ENCODE data around the gene AHCTF1.
A peak's percentile ranks its signal among the peaks of the same experiment; 100 is the strongest.

Gene AHCTF1, protein sequence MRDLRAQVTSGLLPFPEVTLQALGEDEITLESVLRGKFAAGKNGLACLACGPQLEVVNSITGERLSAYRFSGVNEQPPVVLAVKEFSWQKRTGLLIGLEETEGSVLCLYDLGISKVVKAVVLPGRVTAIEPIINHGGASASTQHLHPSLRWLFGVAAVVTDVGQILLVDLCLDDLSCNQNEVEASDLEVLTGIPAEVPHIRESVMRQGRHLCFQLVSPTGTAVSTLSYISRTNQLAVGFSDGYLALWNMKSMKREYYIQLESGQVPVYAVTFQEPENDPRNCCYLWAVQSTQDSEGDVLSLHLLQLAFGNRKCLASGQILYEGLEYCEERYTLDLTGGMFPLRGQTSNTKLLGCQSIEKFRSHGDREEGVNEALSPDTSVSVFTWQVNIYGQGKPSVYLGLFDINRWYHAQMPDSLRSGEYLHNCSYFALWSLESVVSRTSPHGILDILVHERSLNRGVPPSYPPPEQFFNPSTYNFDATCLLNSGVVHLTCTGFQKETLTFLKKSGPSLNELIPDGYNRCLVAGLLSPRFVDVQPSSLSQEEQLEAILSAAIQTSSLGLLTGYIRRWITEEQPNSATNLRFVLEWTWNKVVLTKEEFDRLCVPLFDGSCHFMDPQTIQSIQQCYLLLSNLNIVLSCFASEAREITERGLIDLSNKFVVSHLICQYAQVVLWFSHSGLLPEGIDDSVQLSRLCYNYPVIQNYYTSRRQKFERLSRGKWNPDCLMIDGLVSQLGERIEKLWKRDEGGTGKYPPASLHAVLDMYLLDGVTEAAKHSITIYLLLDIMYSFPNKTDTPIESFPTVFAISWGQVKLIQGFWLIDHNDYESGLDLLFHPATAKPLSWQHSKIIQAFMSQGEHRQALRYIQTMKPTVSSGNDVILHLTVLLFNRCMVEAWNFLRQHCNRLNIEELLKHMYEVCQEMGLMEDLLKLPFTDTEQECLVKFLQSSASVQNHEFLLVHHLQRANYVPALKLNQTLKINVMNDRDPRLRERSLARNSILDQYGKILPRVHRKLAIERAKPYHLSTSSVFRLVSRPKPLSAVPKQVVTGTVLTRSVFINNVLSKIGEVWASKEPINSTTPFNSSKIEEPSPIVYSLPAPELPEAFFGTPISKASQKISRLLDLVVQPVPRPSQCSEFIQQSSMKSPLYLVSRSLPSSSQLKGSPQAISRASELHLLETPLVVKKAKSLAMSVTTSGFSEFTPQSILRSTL (N-terminal part only)

DNA sequence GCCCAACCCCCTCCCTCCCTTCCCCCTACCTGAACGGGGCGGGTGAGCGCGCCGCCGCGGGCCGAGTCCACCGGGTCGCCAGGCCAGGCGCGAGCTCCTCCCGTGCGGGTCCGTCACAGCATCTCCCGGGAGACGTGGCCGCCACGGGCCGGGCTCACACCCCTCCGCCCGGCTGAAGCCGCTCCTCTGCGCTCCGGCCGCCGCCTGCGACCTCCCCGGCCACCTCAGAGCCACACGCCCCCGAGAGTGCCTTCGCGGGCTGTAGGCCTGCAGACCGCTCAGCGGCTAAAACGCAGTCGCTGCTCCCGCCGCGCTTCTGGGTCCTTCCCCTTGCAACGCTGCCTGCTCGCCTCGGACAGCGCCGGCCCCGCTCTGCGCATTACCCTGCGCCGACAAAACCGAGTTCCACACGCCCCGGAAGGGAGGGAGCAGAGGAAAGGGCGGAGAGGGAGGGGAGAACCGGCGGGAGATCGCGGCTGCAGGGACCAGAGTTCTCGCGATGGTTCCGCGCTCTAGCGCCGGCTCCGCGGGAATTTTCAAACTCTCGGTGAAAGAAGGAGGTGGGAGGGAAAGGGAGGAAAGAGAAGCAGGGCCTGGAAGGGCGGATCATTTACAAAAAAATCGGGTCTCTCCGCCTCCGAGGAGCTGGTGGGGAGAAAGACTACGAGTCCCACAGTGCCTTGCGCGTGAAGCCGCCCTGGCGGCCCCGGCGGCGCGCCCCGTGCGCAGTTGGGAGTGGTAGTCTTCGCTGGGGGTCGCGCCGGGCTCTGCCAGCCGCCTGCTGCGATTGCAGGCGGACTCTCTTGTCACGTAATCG, at the start of gene AHCTF1:
TSS of gene AHCTF1 (minus strand) at position 400 of the 817 bp plus-strand sequence. CDS start 13,578 bp downstream, outside the sequence.
- DNase-seq: peak; percentile 99

DNA sequence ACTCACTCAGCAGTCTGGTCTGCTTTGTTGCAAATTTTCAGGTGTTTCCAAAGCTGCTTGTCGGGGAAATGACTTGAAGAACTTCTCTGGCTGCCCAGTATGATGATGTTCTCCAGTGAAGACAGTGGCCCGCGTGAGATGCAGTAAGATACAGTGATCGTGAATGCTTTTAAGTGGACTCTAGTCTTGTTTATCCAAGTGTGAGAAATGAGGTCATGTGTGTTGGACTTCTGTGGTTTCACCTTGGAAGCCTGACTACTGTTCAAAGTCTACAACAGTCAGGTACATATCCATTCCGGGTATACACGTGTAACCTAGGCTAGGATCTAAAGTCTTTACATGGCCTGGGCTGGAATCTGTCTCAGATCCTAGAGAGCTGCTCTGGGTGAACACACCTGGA, 47.0 kb upstream of the AHCTF1 start:
- no peak for DNase-seq

DNA sequence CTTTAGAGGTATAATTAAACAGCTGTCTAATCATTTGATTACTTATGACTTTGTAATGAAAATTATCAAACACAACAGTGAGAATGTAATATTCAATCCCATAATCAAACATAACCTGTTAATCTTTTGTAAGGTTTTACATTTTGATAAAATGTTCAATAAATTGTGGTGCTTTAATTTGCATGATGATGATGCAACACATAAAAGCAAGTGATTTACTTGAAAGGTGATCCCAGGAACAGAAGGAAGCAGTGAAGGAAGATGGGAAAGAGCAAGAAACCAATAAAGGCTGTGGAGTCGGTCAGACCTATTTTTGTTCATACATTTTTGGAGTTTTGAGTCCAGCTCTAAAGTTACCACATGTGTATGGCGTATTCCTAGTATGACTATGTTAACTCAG, 46.5 kb upstream of the AHCTF1 start:
- no peak for DNase-seq

DNA sequence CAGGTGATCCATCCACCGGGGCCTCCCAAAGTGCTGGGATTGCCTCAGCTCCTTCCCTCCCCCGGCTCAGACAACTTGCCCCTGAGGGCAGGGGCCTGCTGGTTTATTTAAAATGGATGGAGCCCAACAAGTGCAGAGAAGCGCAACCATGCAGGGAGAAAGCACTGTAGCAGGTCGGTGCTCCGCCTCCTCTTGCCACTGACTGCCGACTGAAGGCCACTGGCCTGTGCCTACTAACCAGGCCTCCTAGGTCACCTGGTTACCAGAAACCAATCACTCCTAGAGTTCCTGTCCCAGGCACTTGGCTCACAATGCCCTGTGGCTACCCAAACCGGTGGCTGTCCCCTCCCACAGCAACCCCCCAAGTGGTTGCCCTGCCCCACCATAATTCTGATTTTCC, 40.2 kb upstream of the AHCTF1 start:
- no peak for DNase-seq

DNA sequence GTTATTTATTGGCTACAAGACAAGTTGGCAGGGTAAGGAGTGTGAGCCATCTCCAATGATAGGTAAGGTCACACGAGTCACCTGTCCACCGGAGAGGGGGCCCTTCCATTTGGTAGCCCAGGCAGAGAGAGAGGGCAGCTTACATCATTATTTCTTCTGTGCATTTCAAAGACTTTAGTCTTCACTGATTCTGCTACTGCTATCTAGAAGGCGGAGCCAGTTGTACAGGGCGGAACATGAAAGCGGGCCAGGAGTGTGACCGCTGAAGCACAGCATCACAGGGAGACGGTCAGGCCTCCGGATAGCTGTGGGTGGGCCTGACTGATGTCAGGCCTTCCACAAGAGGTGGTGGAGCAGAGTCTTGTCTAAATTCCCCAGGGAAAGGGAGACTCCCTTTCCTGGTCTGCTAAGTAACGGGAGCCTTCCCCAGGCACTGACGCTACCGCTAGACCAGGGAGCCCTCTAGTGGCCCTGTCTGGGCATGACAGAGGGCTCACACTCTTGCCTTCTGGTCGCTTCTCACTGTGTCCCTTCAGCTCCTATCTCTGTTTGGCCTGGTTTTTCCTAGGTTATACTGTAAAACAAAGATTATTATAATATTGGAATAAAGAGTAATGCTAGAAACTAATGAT, 39.5 kb upstream of the AHCTF1 start:
- DNase-seq: no peak

DNA sequence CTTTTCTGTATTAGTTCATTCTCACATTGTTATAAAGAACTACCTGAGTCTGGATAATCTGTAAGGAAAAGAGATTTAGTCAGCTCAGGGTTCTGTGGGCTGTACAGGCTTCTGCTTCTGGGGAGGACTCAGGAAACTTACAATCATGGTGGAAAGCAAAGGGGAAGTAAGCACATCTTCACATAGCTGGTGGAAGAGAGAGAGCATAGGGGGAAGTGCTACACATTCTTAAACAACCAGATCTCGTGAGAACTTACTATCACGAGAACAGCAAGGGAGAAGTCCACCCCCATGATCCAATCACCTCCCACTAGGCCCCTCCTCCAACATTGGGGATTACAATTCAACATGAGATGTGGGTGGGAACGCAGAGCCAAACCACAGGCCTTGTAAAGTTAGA, 37.9 kb upstream of the AHCTF1 start:
- no peak for DNase-seq

DNA sequence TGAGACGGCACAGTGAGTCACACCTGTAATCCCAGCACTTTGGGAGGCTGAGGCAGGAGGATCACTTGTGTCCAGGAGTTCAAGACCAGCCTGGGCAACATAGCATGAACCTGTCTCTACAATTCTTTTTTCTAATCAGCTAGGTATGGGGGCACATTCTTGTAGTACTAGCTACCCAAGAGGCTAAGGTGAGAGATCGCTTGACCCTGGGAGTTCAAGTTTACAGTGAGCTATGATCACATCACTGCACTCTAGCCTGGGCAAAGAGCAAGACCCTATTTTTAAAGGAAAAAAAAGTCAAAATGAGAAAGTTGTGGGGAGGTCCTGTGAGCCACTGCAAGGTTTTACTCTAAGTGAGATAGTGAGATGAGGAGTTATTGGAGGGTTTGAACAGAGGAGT, 34.8 kb upstream of the AHCTF1 start:
- no peak for DNase-seq

DNA sequence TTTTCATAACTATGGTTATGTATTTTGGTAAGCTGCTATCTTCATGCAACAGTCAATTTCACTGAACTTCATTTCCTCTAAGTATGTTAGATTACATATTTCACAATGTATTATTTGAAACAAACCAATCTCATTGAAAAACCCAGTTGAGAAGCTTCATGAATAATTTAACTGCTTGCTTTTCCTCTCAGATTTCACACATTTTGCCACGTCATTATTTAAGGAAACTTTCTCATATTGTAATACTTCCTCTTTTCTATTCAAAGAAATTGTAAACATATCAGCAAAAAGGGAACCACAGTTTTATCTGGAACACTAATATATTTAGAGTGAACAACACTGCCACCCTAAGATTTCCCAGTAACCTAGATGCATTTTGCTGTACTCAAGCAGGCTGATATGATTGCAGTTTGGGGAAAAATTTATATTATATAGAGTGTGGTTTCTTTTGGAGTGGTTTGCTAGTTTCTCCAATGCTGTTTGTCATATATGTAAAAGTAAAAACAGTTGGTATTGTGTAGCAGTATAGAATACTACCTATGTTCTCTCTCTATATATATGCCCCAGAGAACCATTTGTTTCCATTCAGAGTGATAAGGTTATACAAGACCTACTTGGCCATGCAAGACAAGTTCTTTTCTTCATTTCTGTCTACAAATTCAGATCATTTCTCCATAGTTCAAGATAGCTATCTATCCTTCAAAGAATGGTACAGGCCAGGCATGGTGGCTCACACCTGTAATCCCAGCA, 28.4 kb upstream of the AHCTF1 start:
- DNase-seq: no peak

DNA sequence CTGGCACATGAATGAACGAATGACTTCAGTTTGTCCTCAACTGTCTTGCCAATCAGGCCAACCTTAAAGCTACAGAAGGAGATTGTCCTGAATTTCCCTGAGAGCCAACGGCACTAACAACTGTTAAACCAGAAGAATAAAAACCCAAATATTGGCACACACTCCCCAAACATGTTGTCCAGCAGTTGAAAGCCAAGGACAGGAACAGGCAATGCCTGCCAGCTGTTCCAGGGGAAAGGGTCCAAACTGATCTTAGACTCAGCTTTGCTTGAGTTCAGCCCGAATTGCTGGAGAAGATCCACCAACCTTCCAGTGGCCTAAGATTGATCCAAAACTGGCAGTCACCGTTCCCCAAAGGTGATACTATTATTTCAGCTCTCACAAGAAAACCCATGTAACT, 22.4 kb upstream of the AHCTF1 start:
- DNase-seq: no peak

DNA sequence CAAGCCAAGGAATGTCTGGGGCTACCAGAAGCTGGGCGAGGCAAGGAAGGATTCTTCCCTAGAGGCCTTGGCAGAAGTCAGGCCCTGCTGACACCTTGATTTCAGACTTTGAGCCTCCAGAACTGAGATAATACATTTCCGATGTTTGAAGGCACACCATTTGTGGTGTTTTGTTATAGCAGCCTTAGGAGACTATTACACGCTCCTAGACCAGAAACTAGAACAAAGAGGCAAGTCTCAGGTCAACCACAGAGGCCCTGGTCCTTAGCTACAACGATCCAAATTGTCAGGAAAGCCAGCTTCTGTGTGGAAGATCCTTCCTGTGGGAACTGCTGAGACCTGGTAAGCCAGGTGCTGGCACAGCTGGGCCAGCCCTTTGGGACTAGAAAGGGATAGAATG, 19.7 kb upstream of the AHCTF1 start:
- no peak for DNase-seq

DNA sequence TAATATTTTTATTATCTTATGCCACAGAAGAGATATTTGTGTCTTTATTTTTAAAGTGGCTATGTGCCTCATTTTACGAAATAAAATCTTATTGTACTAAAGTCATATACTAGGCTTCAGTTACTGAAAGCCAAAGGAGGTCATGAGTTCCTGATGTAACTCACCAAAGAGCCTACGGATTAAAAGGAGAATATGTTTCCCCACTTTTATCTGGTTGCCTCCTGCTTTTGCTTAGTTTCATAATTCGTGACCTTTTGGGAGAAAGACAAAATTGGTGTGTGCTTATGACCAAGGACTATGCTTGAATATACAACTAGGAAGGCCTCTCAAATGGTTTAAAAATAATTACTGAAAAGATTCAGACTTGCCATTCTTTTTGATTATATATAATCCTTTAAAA, 18.2 kb upstream of the AHCTF1 start:
- no peak for DNase-seq

DNA sequence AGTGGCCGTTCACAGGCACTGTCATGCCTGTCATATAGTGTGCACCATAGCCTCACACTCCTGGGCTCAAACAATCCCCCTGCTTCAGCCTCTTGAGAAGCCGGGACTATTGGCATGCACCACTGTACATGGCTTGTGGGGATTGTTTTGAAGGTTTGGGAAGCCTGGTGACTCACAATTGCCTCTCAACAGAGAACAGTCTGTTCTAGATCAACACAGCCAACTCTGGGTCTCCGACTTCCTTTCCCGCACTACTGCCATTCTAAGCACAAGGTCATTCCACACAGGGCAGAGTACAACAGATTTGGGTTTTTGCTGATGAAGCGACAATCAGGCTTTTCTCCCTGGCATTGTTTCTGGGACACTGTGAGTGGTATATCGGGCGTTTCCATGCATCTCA, 15.5 kb upstream of the AHCTF1 start:
- no peak for DNase-seq

DNA sequence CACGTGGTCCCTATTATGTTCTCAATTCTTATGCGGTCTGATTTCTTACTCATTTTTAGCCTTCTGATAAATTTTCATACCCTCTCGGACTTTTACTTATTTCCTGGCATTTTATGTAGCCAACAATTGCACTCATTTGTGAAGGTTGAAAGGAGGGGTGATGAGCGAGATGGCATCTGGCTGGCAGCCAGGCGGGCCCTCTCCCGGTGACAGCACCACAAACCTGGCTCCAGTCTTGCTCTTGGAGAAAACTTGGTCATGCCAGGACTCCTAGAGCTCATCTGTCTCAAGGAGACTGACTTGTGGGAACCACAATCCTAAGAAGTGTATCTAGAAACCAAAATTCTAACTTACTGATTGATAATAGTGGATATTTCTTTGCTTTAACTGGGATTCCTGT, 14.6 kb upstream of the AHCTF1 start:
- no peak for DNase-seq

DNA sequence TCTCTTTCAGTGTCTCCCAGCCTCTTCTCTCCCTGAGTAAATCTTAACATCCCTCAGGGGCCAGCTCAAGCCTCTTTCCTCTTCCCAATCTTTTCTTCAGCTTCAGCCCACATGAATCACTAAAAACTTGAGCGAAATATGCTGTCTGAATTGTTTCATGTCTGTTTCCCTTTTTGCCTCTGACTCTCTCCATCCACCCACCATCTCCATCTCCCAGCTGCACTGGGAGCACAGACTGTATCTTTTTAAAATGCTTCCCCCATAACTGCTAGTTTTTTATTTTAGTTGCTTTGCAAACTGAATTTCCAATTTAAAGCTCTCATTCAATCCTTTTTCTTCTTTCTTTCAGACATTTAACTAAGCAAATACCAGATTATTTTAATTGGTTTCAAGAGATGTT, 3.0 kb upstream of the AHCTF1 start:
- no peak for DNase-seq

DNA sequence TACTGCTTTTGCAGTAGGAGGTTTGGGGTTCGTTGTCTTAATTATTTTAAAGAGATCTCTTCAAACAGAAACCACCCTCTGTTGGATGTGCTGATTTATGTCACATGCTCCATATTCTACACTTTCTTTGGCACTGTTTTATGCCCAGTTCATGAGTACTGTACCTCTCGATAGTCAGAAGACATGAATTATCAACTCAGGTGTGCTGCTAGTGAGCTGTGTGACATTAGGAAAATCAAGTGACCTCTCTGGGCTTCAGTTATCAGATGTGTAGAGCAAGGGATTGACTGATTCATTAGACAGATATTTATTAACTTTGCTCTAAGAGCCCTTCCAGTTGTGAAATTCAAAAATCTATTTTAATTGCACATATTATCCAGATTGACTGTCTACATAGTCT, 2.1 kb upstream of the AHCTF1 start:
- DNase-seq: no peak

DNA sequence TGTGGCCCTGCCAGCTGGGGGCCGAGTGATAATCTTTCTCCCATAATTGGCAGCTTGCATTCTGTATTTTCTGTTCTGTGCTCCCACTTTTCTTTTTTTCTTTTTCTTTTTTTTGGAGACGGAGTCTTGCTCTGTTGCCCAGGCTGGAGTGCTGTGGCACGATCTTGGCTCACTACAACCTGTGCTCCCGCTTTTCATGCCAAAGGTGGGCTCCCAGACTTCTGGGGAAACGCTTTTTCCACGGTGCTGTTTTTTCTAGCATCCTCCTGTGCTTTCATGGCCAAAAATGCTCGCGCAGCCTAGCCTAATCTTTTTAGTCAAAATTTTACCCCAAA, 585 bp upstream of the AHCTF1 start:
- no peak for DNase-seq

DNA sequence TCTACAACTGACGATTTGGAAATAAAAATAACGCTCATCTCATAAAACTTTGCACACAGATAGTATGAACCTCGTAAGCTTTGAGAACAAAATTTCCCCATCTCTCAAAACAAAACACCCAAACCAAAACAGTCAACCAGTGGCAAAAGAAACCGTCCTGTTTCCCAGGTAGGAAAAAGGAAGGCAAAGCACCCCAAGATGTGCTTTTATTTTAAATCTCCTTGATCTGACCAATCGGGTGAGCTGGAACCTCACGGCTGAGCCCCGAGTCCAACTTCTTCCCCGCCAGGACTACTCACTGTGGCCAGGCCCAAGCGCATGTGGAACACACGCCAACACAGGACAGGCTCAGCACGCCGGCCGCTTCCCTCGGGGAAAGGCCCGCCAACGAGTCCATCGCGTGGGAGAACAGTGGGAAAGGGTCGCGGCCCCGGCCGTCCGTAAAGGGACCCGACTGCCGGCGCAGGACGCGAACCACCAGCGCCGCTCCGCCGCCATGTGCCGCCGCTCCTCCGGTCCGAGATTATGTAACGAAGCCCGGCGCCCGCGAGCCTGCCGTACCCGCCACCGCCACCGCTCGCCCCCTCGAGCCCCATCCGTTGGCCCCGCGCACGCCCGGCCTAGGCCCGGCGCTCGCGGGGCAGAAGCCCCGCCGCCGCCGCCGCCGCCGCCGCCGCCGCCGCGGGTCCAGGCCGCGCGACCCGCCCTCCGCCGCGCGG, 759 bp downstream of the AHCTF1 start:
- peak; percentile 44 for DNase-seq

DNA sequence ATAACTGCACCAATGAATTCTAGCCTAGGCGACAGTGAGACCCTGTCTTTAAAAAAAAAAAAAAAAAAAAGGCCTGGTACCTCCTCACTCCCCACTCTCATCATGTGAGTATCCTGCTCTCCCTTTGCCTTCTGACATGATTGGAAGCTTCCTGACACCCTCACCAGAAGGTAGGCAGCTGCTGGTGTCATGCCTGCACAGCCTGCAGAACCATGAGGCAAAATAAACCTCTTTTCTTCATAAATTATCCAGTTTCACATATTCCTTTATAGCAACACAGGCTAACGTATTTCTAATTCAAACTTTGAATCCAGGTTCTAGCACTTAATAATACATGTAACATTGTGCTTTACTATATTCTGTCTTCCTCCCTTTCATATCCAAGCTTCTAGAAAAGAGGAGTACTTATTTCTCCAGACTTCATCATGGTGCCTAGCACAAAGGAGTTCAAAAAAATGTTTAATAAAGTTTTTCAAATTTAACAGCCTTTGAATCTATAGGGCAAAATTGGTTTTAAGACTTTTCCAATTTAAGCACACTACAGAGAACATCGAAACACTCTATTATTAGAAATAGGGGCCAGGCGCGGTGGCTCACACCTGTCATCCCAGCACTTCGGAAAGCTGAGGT, 5.6 kb downstream of the AHCTF1 start:
- DNase-seq: no peak

DNA sequence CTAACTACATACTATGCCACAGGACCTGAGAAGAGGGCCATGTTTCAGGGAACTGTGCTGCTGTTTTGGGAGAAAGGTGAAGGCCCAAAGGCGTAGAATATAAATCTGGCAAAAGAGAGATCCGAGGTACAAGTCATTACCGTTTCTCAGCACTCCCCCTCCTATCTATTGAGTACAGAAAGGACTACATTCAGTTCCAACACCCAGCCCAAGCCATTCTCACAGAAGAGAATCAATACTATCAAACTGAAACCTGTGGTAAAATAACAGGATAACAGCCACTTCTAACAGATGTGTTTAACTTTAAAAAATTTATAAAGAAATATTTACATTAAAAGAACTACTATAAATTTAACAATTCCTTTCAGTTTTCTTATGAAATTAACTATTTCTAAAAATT, 7.8 kb downstream of the AHCTF1 start:
- no peak for DNase-seq

DNA sequence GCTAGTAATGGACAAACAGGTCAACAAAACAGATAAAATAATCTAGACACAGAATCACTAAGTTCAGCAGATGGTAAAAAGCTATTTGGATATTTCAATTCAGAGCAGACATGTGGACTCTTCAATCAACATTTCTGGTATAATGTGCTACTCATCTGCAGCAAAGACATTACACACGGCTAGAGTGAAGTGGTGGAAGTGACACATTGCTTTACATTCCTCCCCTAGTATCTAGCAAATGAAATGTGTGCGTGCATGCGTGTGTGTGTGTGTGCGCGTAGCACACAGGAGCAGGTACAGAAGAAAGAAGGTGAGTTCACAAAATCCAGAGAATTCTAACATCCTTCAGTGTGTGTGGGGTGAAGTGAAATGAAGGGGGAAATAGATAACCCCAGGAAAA, 8.3 kb downstream of the AHCTF1 start:
- DNase-seq: no peak
